Activated T-helper 1 cell treated with anti-CD3 and anti-CD28 coated beads, Interleukin-12 subunit alpha, Interleukin-12 subunit beta, Interleukin-2, Interleukin-4 antibody, amounts not matched to agents 30 ng/mL and 10 ng/mL and 1 ng/mL, durations not matched to agents 14 hours and 24 hours and 36 hours (primary cell): ENCODE data around the gene LTC4S. TPM values are rescaled to one million over a fixed set of nuclear protein-coding genes. Genes with fewer than 3 reads are reported as not detected.

ENCODE experiments used
- DNase-seq: peaks from one replicate; pipeline ENCODE4 v3.0.0; 2021; ENCODE audit warnings: low spot score
- H3K27ac Mint-ChIP-seq: one replicate; pipeline ENCODE4 v1.8.0; 2021; ENCODE audit warnings: mild to moderate bottlenecking, mixed read lengths
- H3K27me3 Mint-ChIP-seq: one replicate; pipeline ENCODE4 v1.8.0; 2022; ENCODE audit warnings: mild to moderate bottlenecking, moderate library complexity, mixed read lengths; ENCODE audit not compliant: insufficient read depth
- H3K36me3 Mint-ChIP-seq: one replicate; pipeline ENCODE4 v1.8.0; 2021; ENCODE audit warnings: low read depth, mixed read lengths
- H3K4me1 Mint-ChIP-seq: one replicate; pipeline ENCODE4 v1.8.0; 2021; ENCODE audit warnings: low read depth, mixed read lengths
- H3K4me3 Mint-ChIP-seq: one replicate; pipeline ENCODE4 v1.8.0; 2021; ENCODE audit warnings: mild to moderate bottlenecking, moderate library complexity, mixed read lengths
- H3K9me3 Mint-ChIP-seq: one replicate; pipeline ENCODE4 v1.8.0; 2021; ENCODE audit warnings: mixed read lengths
- intact Hi-C: fragments of 100-400 bp; cut with micrococcal nuclease; formaldehyde crosslinking; loops from one replicate; pipeline ENCODE4 v1.15.1; 2024
- total RNA-seq: library from RNA; stranded (reverse); gene quantifications from 2 replicates; pipeline ENCODE4 v1.2.3, GENCODE V29; 2022

Gene LTC4S
- total RNA-seq, 1 donor from 2014 or later: 1.7 TPM

GRCh38 chr5:179812135-179812825 is 18.5 kb downstream of the LTC4S start:
- intact Hi-C loops: loop anchor here (10.0 kb wide), 2 partner anchors 1187 to 1373 kb away; partner anchors contain the start of gene CLK4

GRCh38 chr5:179812997-179813607 is 19.3 kb downstream of the LTC4S start:
- no peak overlapping the region for H3K27ac Mint-ChIP-seq
- H3K4me3 Mint-ChIP-seq: no peak overlapping the region
- H3K4me1 Mint-ChIP-seq: peaks cover 13% of the 10 kb centered on the region
- H3K36me3 Mint-ChIP-seq: peaks cover 19% of the 10 kb centered on the region
- no peaks in the 10 kb centered on the region for H3K27me3 Mint-ChIP-seq
- H3K9me3 Mint-ChIP-seq: no peaks in the 10 kb centered on the region
- no peak for DNase-seq
- intact Hi-C loops: loop anchor here (10.0 kb wide), 2 partner anchors 1188 to 1372 kb away; partner anchors contain the start of gene CLK4

More at GRCh38 chr5:179812135-179812825, 18.5 kb downstream of the LTC4S start:
- no peak for DNase-seq
- Mint-ChIP-seq H3K4me1 (peaks cover 5% of the 10 kb centered on the region), H3K9me3 (no peaks in the 10 kb centered on the region), H3K27me3 (no peaks in the 10 kb centered on the region), H3K27ac (no peak overlapping the region), H3K36me3 (peaks cover 19% of the 10 kb centered on the region), H3K4me3 (no peak overlapping the region)

- H3K36me3 Mint-ChIP-seq: peaks cover 19% of the 10 kb centered on the region
- H3K4me3 Mint-ChIP-seq: no peak overlapping the region
- peaks cover 20% of the 10 kb centered on the region for H3K4me1 Mint-ChIP-seq
- H3K9me3 Mint-ChIP-seq: no peaks in the 10 kb centered on the region
- intact Hi-C loops: loop anchor here (10.0 kb wide), 2 partner anchors 1189 to 1371 kb away; partner anchors contain the start of gene CLK4
- no peak overlapping the region for H3K27ac Mint-ChIP-seq
- DNase-seq: no peak
- H3K27me3 Mint-ChIP-seq: no peaks in the 10 kb centered on the region
Measured at GRCh38 chr5:179814090-179814489, 20.3 kb downstream of the LTC4S start.

GRCh38 chr5:179815491-179816249 is 21.9 kb downstream of the LTC4S start:
- H3K4me3 Mint-ChIP-seq: peak overlapping the region; percentile 54
- H3K4me1 Mint-ChIP-seq: peaks cover 29% of the 10 kb centered on the region
- H3K27me3 Mint-ChIP-seq: no peaks in the 10 kb centered on the region
- H3K36me3 Mint-ChIP-seq: peaks cover 19% of the 10 kb centered on the region
- H3K27ac Mint-ChIP-seq: peak overlapping the region; percentile 83
- DNase-seq: no peak
- H3K9me3 Mint-ChIP-seq: no peaks in the 10 kb centered on the region
- intact Hi-C loops: loop anchor here (5.0 to 10.0 kb wide), 3 partner anchors 138 to 1369 kb away; partner anchors contain the start of gene CLK4

- no peak for DNase-seq
- no peaks in the 10 kb centered on the region for H3K9me3 Mint-ChIP-seq
- intact Hi-C loops: loop anchor here (5.0 to 10.0 kb wide), 3 partner anchors 139 to 1368 kb away; partner anchors contain the start of gene CLK4
- H3K36me3 Mint-ChIP-seq: peaks cover 19% of the 10 kb centered on the region
- peaks cover 29% of the 10 kb centered on the region for H3K4me1 Mint-ChIP-seq
- H3K4me3 Mint-ChIP-seq: no peak overlapping the region
- H3K27me3 Mint-ChIP-seq: no peaks in the 10 kb centered on the region
- H3K27ac Mint-ChIP-seq: no peak overlapping the region
Measured at GRCh38 chr5:179816401-179816795, 22.6 kb downstream of the LTC4S start.

GRCh38 chr5:179816796-179817469 is 23.1 kb downstream of the LTC4S start:
- Mint-ChIP-seq H3K4me1 (peaks cover 33% of the 10 kb centered on the region), H3K27me3 (no peaks in the 10 kb centered on the region), H3K4me3 (peak overlapping the region; percentile 81), H3K36me3 (peaks cover 19% of the 10 kb centered on the region), H3K9me3 (no peaks in the 10 kb centered on the region), H3K27ac (no peak overlapping the region)
- intact Hi-C loops: loop anchor here (5.0 to 10.0 kb wide), 3 partner anchors 140 to 1368 kb away; partner anchors contain the start of gene CLK4
- no peak for DNase-seq

GRCh38 chr5:179817470-179817840 is 23.7 kb downstream of the LTC4S start:
- H3K4me3 Mint-ChIP-seq: peak overlapping the region; percentile 81
- H3K36me3 Mint-ChIP-seq: peaks cover 19% of the 10 kb centered on the region
- H3K9me3 Mint-ChIP-seq: no peaks in the 10 kb centered on the region
- intact Hi-C loops: loop anchor here (5.0 to 10.0 kb wide), 3 partner anchors 140 to 1367 kb away; partner anchors contain the start of gene CLK4
- no peak for DNase-seq
- H3K27ac Mint-ChIP-seq: no peak overlapping the region
- no peaks in the 10 kb centered on the region for H3K27me3 Mint-ChIP-seq
- H3K4me1 Mint-ChIP-seq: peaks cover 38% of the 10 kb centered on the region

- peaks cover 18% of the 10 kb centered on the region for H3K36me3 Mint-ChIP-seq
- H3K27ac Mint-ChIP-seq: peak overlapping the region; percentile 92
- H3K4me1 Mint-ChIP-seq: peaks cover 45% of the 10 kb centered on the region
- H3K27me3 Mint-ChIP-seq: no peaks in the 10 kb centered on the region
- intact Hi-C loops: loop anchor here (5.0 to 10.0 kb wide), 3 partner anchors 141 to 1367 kb away; partner anchors contain the start of gene CLK4
- H3K9me3 Mint-ChIP-seq: no peaks in the 10 kb centered on the region
- DNase-seq: no peak
- peak overlapping the region; percentile 81 for H3K4me3 Mint-ChIP-seq
Measured at GRCh38 chr5:179817890-179818745, 24.3 kb downstream of the LTC4S start.

GRCh38 chr5:179818746-179819295 is 25.0 kb downstream of the LTC4S start:
- intact Hi-C loops: loop anchor here (1.0 to 10.0 kb wide), 4 partner anchors 142 to 1366 kb away; partner anchors contain the start of genes CLK4 and HNRNPH1
- Mint-ChIP-seq H3K9me3 (no peaks in the 10 kb centered on the region), H3K4me1 (peaks cover 45% of the 10 kb centered on the region), H3K36me3 (peaks cover 19% of the 10 kb centered on the region), H3K4me3 (peak overlapping the region; percentile 75), H3K27ac (peak overlapping the region; percentile 92), H3K27me3 (no peaks in the 10 kb centered on the region)
- peak; percentile 88 for DNase-seq

GRCh38 chr5:179819296-179820126 is 25.7 kb downstream of the LTC4S start:
- Mint-ChIP-seq H3K27me3 (no peaks in the 10 kb centered on the region), H3K4me1 (peaks cover 46% of the 10 kb centered on the region), H3K27ac (peak overlapping the region; percentile 89), H3K36me3 (peaks cover 19% of the 10 kb centered on the region), H3K9me3 (no peaks in the 10 kb centered on the region), H3K4me3 (peak overlapping the region; percentile 80)
- peak; percentile 34 for DNase-seq
- intact Hi-C loops: loop anchor here (1.0 to 10.0 kb wide), 9 partner anchors 13 to 1365 kb away; partner anchors contain the start of genes CLK4, GFPT2, HNRNPH1 and MAML1
